T47D (cell line): ENCODE measurements around the gene GATA6.
A peak's percentile ranks its signal among the peaks of the same experiment; 100 is the strongest.

Source experiments
- DNase-seq, 2 experiments: peaks; one replicate each; pipeline versions ENCODE4 v3.0.0 to v3.0.0-alpha.2; 2011 to 2012; ENCODE audit warnings: low read depth in 1 of 2, low spot score in 1 of 2
- JUND ChIP-seq: IDR thresholded peaks from 2 replicates; pipeline ENCODE4 v1.6.1; 2012; ENCODE audit warnings: low read depth
- in situ Hi-C: cut with HindIII; loops from 2 replicates; pipeline ENCODE4 v1.10.0; 2016; ENCODE audit warnings: low sequenced_read_pairs, low pct_unique_long_range_greater_than_20kb

GATA6 gene

DNA sequence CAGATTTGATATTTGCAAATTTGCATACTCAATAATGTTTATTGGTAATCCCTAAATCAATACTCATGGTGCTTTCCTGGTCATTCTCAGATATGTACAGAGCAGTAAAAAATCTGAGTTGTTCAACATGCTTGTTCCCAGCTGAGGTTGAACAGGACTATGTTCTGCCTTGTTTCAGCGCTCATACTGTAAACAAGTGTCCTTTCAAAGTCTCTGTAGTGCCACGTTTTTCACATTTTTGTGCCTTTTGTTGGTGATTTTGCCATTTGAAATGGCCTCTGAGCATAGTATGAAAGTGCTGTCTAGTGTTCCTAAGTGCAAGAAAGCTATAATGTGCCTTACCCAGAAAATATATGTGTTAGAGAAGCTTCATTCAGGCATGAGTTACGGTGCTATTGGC, 16.0 kb upstream of the GATA6 start:
- DNase-seq = no peak
- in situ Hi-C loops = no loop called here

DNA sequence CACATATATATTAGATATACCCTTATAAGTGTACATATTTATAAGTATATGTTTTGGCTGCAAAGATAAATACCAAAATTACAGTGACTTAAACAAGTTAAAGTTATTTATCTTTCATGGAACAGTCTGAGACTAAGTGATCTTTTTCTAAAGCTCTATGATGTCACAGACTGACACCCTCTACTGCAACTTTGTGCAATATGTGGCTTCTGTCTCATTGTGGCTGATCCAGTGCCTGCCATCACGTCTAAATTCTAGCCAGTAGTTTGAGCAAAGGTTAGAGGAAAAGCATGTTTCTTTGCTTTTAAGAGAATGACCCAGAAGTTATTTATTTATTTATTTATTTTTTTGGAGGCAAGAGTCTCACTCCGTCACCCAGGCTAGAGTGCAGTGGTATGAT, 13.8 kb upstream of the GATA6 start:
- in situ Hi-C loops = no loop called here
- no peak for DNase-seq
- TF ChIP-seq JUND = no peak

More for the DNA sequence above, 16.0 kb upstream of the GATA6 start:
- no peak for TF ChIP-seq JUND

DNA sequence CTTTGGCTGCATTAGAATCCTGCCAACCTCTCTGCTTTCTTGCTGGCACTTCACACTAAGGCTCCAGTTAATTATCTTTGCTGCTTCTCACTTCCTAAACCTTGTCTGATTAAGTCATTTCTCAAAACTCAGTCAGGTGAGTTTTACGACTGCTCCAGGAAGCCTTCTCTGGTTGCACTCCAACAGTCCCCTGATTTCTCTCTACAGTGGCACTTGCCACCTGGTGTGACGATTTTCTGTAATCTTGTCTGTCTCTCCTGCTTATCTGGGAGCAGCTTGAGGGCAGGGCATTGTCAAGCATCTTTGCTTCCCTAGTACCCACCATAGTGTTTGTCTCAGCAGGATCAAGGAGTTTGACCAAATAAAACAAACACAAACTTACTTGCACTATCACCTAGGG, 10.4 kb upstream of the GATA6 start:
- no peak for DNase-seq
- in situ Hi-C loops = no loop called here
- TF ChIP-seq JUND = no peak

DNA sequence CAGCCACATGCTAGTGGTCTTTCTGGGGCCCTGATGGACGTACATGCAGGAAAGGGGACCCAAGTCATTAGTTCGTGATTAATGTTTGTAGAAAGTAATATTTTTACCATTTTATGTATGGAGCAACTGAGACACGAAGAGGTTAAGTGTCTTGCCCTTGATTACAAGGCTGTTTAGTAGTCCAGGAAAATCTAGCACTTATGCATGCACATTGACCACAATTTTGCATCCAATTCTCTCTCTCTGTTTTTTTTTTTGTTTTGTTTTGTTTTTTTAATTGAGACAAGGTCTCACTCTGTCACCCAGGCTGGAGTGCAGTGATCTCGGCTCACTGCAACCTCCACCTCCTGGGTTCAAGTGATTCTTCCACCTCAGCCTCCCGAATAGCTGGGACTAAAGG, 8.3 kb upstream of the GATA6 start:
- DNase-seq = no peak
- no peak for TF ChIP-seq JUND
- in situ Hi-C loops = no loop called here

GRCh38 chr18:22163416-22164161, 5.8 kb upstream of the GATA6 start:
- in situ Hi-C loops = no loop called here
- no peak for TF ChIP-seq JUND
- peak in 1 of 2 experiments; percentile 47 for DNase-seq

DNA sequence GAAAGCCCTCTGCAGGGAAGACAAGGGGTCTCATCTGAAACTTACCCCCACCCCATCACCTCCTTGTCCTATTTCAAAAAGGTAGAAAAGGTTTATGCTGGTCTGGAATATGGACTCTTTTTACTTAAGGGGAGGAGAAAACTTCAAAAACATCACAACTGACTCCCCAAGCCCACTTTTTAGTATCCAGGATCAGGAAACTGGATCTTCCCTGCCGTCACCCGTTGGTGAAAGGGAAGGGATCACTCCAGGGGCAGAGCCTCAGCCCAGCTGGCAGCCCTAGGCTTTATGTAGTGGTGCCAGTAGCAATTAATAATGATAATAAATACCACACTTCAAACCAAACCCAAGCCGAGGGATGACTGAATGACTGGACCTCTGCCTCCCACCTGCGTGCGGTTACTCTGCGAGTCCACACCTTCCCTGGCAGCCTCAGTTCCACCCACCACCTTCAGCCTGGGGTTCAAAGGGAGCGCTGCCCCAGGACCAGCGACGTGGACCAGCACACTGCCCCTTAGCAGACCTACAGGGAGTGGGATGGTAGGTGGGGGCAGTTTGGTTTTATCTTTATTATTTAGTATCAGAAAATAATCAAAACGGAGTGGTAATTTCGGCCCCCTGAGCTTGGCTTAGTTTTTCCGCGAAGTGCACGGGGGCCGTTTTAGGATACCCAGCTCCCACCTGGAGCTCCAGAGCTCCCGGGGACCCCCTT, 4.9 kb upstream of the GATA6 start:
- TF ChIP-seq JUND = no peak
- DNase-seq = no peak
- in situ Hi-C loops = no loop called here

- DNase-seq = no peak
- in situ Hi-C loops = no loop called here
- no peak for TF ChIP-seq JUND
These were observed 4.3 kb upstream of the GATA6 start for GRCh38 chr18:22165049-22165602.

DNA sequence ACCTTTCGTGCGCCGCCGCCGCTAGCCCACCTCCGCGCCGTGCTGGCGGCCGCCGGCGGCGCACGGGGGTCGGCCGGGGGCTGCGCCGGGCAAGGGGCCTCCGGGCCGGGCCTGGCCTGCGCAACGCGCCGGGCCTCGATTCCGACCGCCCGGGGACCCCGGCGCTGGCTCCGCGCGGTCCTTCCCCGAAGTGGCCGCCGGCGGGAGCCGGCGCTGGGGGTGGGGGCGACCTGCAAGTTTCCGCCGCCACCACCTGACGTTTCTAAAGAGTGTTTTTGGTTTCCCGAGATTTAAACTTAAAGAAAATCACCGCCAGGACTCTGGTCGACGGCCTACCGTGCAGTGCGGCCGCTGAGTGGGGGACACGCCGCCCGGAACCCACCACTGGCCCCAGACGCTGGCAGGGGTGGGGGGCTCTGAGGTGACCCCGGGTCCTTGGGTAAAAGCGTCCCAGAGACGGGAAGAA, 3.8 kb upstream of the GATA6 start:
- DNase-seq = no peak
- no peak for TF ChIP-seq JUND
- in situ Hi-C loops = no loop called here

- no peak for TF ChIP-seq JUND
- in situ Hi-C loops = no loop called here
- DNase-seq = no peak
These were observed 3.1 kb upstream of the GATA6 start for GRCh38 chr18:22166069-22166950.

- TF ChIP-seq JUND = no peak
- in situ Hi-C loops = no loop called here
These were observed 2.3 kb upstream of the GATA6 start for GRCh38 chr18:22167091-22167470.

DNA sequence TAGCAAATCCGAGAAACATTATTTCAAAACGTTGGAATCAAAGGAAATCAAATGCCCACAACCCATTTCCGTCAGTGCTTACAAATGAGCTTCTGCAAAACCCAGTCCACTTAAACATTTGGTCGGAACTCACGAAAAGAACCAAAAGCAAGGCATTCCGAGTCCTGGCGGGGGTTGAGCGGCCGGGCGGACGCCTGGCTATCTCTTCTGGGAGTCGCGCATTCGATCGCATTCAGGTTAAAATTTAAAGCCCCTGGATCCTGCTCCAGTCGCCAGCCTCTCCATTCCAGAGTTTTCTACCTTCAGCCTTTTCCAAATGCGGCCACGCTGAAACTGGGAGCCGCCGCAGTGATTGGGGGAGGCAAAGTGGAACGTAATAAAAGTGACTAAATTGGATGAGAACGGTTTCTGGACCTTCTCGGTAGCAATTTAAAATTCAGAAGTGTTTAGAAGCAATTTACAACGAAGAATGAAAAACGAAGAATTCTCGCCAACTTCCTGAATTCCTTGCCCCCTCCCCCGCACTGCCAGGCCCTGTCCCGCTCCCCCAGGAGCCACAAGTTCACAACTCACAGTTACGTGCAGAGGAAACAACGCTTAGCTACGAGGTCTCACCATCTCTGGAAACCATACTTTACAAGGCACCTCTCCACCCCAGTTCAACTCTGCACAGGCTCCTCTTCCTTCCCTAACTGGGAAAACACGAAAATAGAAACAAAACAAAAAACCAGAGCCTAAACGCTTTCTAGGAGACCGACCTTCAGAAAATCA, 1.7 kb upstream of the GATA6 start:
- TF ChIP-seq JUND = no peak
- in situ Hi-C loops = no loop called here
- DNase-seq = peak in 1 of 2 experiments; percentile 60

More at GRCh38 chr18:22167091-22167470, 2.3 kb upstream of the GATA6 start:
- DNase-seq = no peak
